ENCODE measurements around the gene SORBS2.

SORBS2 gene

GRCh38 chr4:185800266-185800945, 11.6 kb downstream of the SORBS2 start:
- no peak for DNase-seq

DNA sequence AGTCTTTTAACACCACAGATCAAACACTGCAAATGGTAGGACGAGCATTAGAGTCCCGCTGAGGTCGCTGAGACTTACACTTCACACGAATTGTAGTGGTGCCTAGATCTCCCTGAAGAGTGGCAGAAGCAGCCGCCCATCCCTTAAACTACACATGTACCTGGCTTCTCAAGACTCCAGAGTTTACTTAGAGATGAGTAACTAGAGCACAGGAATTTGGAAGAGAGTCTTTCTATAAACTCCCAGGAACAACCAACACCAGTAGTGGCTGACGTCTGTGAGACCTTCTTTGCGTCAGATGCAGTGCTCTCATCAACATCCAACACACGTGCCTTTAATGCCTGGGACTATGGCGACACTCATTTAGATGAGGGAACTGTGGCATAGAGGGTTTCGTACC, 12.6 kb downstream of the SORBS2 start:
- DNase-seq, result no peak

GRCh38 chr4:185797596-185798338, 14.2 kb downstream of the SORBS2 start:
- no peak for DNase-seq

DNA sequence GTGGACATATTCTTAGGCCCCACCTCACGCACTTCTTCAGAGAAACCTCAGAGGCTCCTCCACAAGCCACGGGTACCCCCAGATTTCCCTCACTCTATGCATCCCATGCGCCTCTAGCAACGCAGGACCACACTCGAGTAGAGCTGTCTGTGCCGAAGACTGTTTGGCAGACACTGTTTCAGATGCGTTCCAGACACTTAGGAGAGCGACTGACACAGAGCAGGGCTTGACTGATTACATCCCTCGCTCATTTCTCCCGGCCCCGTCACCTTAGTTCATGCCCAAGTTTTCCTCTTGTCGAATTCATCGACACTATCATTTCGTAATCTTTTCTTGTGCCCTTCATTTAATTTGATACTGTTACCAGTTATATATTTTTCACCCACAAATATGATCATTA, 15.0 kb downstream of the SORBS2 start:
- DNase-seq, result no peak

DNA sequence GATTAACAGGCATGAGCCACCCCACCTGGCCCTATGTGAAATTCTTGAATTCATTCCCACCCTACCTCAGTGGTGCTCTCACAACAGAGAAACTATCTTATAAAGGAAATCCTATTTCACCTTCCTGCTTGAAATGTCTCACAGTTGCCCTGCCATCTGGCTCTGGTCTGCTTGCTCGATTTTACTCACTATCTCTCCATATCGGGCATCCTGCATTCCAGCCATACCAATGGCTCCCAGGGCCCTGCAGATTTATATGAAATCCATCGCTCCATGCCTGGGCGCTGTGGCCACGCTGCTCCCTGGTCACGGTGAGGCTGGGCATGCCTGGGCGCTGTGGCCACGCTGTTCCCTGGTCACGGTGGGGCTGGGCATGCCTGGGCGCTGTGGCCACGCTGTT, 15.8 kb downstream of the SORBS2 start:
- no peak for DNase-seq

GRCh38 chr4:185794637-185795036, 17.4 kb downstream of the SORBS2 start:
- DNase-seq, result no peak

- no peak for DNase-seq
These were observed 18.3 kb downstream of the SORBS2 start for GRCh38 chr4:185793716-185794115.

GRCh38 chr4:185793116-185793485, 18.9 kb downstream of the SORBS2 start:
- DNase-seq, result no peak

DNA sequence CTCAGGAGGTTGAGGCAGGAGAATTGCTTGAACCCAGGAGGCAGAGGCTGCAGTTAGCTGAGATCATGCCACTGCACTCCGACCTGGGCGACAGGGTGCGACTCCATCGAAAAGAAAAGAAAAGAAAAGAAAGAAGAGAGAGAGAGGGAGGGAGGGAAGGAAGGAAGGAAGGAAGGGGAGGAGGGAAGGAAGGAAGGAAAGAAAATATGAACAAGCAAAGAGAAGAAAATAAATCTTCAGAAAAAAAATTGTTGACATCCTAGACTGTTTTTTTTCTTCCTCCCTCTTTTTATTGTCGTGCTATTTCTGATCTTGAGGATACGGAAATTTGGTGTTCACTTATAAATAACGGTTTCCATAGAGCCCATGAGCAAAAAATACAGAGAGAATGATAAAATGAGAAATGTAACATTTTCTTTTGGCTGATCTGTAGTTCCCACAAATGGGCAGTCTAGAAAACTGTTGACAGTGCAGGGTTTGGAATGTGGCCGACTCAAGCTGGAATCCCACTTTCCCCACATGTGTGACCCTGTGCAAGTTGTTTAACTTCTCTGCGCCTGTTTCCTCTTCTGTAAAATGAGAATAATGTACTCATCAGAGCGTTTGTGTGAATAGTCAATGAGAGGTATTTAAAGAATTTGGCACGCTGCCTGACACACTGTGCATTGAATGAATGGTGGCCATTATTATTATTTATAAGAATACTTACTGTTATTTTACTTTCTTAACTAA, 19.4 kb downstream of the SORBS2 start:
- no peak for DNase-seq

DNA sequence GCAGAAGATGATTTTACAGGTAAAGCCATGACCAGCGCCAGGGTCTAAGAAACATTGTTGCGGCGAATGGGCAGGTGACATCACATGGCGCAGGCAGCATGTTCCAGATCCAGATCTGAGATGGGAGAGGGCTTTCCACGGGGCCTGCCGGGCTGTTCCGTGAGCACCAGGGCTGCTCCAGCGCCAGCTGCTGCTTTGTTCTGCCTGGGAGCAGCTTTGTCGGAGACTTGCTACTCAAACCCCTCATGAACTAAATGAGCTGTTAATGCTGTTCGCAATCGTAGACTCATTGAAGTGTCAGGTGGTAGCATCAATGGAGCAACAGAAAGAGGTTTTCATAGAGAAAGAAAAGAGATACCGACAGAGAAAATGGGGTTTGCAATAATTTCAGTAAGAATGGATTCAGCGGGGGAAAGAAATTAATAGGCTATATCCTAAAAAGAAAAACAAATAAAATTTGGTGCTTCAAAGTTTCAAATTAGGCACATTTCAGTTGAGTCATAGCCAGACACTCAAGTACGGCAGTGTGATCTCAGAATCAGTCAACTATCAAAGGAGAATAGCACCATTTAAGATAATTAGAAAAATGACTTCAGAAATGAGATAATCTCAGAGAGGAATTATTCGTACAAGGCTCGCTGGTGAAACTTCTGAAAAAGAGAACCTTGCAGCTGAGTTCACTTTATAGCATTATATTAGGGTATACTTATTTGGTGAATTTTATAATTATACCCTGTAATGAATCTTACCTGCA, 23.9 kb downstream of the SORBS2 start:
- no peak for DNase-seq

GRCh38 chr4:185786422-185786821, 25.6 kb downstream of the SORBS2 start:
- no peak for DNase-seq

DNA sequence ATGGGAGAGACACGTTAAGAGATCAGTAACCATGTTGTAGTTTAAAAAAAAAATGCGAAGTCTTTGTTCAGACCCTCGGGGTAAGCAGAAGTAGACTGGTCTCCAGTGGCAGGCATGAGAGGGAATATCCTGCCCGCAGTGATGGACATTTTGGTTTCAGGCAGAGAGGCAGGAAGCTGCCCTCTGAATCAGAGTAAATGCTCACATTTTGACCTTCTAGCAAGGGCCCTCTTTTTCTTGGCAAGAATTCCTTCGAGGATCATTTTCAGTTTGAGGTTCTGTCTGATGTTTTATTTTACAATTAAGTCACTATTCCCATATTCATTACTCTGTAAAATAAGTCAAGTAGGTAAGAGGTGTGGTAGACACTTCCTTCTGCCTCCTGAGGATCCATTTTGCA, 28.4 kb downstream of the SORBS2 start:
- no peak for DNase-seq

- DNase-seq, result no peak
These were observed 29.5 kb downstream of the SORBS2 start for GRCh38 chr4:185782523-185782922.

GRCh38 chr4:185781555-185782215, 30.3 kb downstream of the SORBS2 start:
- no peak for DNase-seq

DNA sequence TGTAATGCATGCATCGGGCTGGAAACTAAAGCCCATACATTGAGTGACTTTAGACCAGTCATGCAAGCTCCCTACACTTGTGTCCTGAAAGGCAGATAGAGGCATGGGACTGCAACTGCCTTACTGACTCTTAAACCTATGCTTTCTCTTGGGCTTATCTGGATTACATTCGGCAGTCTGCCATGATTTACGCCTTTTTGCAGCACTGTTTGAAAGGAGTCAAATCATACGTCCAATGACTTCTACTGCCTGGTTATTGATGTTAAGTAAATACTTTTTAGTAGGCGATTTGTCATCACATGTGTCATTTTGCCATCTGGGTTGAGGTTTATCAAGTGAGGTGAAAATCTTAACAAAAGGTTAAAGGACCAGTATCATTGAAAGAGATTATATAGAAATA, 31.5 kb downstream of the SORBS2 start:
- DNase-seq, result no peak

DNA sequence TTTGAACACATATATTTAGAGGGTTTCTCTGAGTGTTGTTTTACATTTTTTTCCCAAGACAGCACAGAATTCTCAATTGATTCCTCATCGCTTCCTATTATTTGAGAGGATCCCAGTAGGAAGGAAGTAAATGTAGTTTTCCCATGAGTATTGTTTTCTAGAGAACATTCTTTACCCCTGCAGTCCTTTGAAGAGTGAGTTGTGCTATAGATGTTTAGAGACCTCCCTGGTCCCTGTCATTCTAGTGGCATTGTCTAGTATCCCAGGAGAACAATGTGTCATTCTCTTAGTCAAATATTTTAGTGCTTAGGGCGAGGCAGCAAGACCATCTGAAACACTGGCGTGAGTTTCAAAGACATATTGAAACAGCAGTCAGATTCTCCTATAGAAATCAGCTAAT, 32.5 kb downstream of the SORBS2 start:
- no peak for DNase-seq

GRCh38 chr4:185778307-185778706, 33.7 kb downstream of the SORBS2 start:
- DNase-seq, result no peak

- no peak for DNase-seq
These were observed 36.0 kb downstream of the SORBS2 start for GRCh38 chr4:185775792-185776555.

GRCh38 chr4:185774845-185775680, 36.9 kb downstream of the SORBS2 start:
- no peak for DNase-seq

- no peak for DNase-seq
These were observed 37.8 kb downstream of the SORBS2 start for GRCh38 chr4:185774131-185774653.

GRCh38 chr4:185773419-185773818, 38.6 kb downstream of the SORBS2 start:
- no peak for DNase-seq

Measured in NCI-H526 treated with DMSO at 0.1 percent for 48 hours (cell line).